ENCODE measurements around the gene KDM2A. TPM values are rescaled to one million over a fixed set of nuclear protein-coding genes. Genes with fewer than 3 reads are reported as not detected.

KDM2A gene
- total and polyA plus RNA-seq, 2 donors (not counting 1 experiment from before 2014, with no cell fraction given), result 132 to 229 TPM

DNA sequence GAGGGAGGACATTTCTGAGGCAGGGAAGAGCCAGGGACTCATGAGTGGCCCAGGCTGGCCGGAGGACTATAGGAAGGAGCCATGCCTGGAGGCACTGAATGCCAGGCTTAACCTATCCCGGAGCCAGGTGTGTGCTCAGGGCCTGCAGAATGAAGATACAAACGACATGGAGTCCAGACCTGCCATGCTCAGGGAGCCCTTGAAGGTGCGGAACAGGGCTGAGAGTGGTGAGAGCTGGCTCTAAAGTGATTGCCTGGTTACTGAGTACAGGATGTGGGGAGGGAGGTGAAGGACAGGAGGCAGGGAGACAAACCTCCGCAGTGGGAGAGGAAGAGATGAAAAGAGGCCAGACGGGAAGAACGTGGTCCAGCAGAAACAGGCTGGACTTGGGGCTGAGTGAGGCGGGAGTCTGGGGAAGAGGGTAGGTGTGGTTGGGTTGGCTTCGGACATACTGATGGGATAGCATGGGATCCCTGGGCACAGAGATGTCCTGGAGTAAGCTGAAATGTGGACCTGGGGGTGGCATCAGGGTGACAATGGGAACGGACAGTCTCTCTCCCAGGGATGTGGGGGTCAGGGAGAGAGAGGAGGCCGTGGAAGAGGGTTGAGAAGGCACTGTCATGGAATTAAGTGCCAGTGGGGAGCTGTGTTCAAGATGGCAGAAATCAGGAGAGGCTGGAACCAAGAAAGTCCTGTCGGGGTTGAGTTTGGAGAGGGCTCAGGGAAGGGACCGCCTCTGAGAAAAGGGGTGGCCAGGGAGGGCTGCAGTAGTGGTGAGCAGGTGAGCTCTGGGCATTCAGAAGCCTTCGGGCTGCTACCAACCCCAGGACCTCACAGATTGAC lies 168.5 kb downstream of the KDM2A start:
- Mint-ChIP-seq H3K27ac (peak overlapping the region; percentile 97), H3K4me3 (peak overlapping the region; percentile 76), H3K27me3 (no peaks in the 10 kb centered on the region), H3K9me3 (ENCODE audit: insufficient read depth) (no peaks in the 10 kb centered on the region), H3K4me1 (peaks cover 38% of the 10 kb centered on the region)
- DNase-seq (no peak), ATAC-seq (ENCODE audit: low read depth) (no peak)
- Histone ChIP-seq H3K4me3 (ENCODE audit: control extremely low read depth in 1 of 5, extremely low read depth in 1 of 5, insufficient read depth in 1 of 5, low read depth in 2 of 5, low read length in 4 of 5) (peak overlapping the region; percentile 16 to 86 (median 79)), H3K27me3 (replicated peaks in 1 of 4; ENCODE audit: control extremely low read depth in 1 of 4, control insufficient read depth in 3 of 4, insufficient read depth in 4 of 4, low read length in 3 of 4) (no peaks in the 10 kb centered on the region), H3K27ac (ENCODE audit: low read length in 2 of 2) (peak overlapping the region; percentile 86 to 92), H3K36me3 (replicated peaks in 1 of 2; ENCODE audit: control extremely low read depth in 1 of 2, control insufficient read depth in 1 of 2, extremely low read depth in 1 of 2, insufficient read depth in 2 of 2, low read length in 1 of 2) (peaks cover 2 to 72% of the 10 kb centered on the region in 2 experiments), H3K4me2 (replicated peaks; ENCODE audit: low read depth, low read length, poor library complexity, severe bottlenecking) (peak overlapping the region; percentile 100), H3K79me2 (ENCODE audit: control insufficient read depth, insufficient read depth, low read length) (peaks cover 55% of the 10 kb centered on the region), H4K20me1 (ENCODE audit: control insufficient read depth, insufficient read depth, low read length, poor library complexity, severe bottlenecking) (peaks cover 44% of the 10 kb centered on the region), H3K4me1 (ENCODE audit: control insufficient read depth in 2 of 2, insufficient read depth in 2 of 2, low read length in 2 of 2) (peaks cover 38 to 51% of the 10 kb centered on the region in 2 donors), H3K9ac (ENCODE audit: low read length) (peak overlapping the region; percentile 92), H2AFZ (ENCODE audit: insufficient read depth, low read depth, low read length, poor library complexity, severe bottlenecking) (peak overlapping the region; percentile 84), H3K9me3 (ENCODE audit: control extremely low read depth in 1 of 3, control insufficient read depth in 2 of 3, insufficient read depth in 1 of 3, low read length in 2 of 3) (no peaks in the 10 kb centered on the region)
- POLR2A ChIA-PET, result interaction anchor here (1.0 to 4.0 kb wide), 12 partner anchors 9 to 195 kb away, joined by 3 to 131 read pairs (median 10); partner anchors contain the start of genes AIP, CLCF1, GRK2 and POLD4
- CTCF ChIA-PET, result interaction anchor here (1.0 to 4.3 kb wide), 10 partner anchors 10 to 174 kb away, joined by 3 to 35 read pairs (median 17); partner anchors contain the start of gene GRK2
- no peak for TF ChIP-seq EZH2 (IDR thresholded peaks at IDR 0.05; ENCODE audit: borderline replicate concordance, insufficient read depth, low read depth, low read length, poor library complexity, severe bottlenecking)
- TF ChIP-seq, protein P1, sequence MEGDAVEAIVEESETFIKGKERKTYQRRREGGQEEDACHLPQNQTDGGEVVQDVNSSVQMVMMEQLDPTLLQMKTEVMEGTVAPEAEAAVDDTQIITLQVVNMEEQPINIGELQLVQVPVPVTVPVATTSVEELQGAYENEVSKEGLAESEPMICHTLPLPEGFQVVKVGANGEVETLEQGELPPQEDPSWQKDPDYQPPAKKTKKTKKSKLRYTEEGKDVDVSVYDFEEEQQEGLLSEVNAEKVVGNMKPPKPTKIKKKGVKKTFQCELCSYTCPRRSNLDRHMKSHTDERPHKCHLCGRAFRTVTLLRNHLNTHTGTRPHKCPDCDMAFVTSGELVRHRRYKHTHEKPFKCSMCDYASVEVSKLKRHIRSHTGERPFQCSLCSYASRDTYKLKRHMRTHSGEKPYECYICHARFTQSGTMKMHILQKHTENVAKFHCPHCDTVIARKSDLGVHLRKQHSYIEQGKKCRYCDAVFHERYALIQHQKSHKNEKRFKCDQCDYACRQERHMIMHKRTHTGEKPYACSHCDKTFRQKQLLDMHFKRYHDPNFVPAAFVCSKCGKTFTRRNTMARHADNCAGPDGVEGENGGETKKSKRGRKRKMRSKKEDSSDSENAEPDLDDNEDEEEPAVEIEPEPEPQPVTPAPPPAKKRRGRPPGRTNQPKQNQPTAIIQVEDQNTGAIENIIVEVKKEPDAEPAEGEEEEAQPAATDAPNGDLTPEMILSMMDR (IDR thresholded peaks at IDR 0.05), result no peak
- intact Hi-C loops (cut with micrococcal nuclease), result loop anchor here (1.0 to 5.0 kb wide), 5 partner anchors 10 to 217 kb away; partner anchors contain the start of gene PITPNM1
- WGBS (ENCODE audit: insufficient coverage), result 51% methylated on average over 14 of the region's 14 CpGs

DNA sequence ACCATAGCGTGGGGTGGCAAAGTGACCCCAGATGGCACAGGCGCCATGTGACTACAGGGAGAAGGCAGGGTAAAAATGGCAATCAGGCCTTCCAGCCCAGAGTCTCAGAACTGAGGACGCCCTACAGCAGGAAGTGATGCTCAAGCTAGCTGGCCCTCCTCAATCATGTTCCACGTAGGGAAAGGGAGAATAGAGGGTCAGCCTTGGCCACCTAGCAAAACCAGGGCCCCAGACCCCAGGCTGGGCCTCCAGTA lies 169.1 kb downstream of the KDM2A start:
- Mint-ChIP-seq H3K4me1 (peaks cover 43% of the 10 kb centered on the region), H3K27me3 (no peaks in the 10 kb centered on the region), H3K27ac (peak overlapping the region; percentile 97), H3K4me3 (peak overlapping the region; percentile 76), H3K9me3 (ENCODE audit: insufficient read depth) (no peaks in the 10 kb centered on the region)
- H3K79me2 ChIP-seq (ENCODE audit: control insufficient read depth, insufficient read depth, low read length), result peaks cover 49% of the 10 kb centered on the region
- H3K36me3 ChIP-seq (replicated peaks in 1 of 2; ENCODE audit: control extremely low read depth in 1 of 2, control insufficient read depth in 1 of 2, extremely low read depth in 1 of 2, insufficient read depth in 2 of 2, low read length in 1 of 2), result peaks cover 2 to 69% of the 10 kb centered on the region in 2 experiments
- H3K27ac ChIP-seq (ENCODE audit: low read length in 2 of 2), result peak overlapping the region; percentile 86 to 92
- H3K4me2 ChIP-seq (replicated peaks; ENCODE audit: low read depth, low read length, poor library complexity, severe bottlenecking), result peak overlapping the region; percentile 100
- no peaks in the 10 kb centered on the region for H3K27me3 ChIP-seq (replicated peaks in 1 of 4; ENCODE audit: control extremely low read depth in 1 of 4, control insufficient read depth in 3 of 4, insufficient read depth in 4 of 4, low read length in 3 of 4)
- peak overlapping the region; percentile 16 to 86 (median 79) for H3K4me3 ChIP-seq (ENCODE audit: control extremely low read depth in 1 of 5, extremely low read depth in 1 of 5, insufficient read depth in 1 of 5, low read depth in 2 of 5, low read length in 4 of 5)
- 10% methylated on average over 3 of the region's 4 CpGs for WGBS (ENCODE audit: insufficient coverage)
- ChIA-PET POLR2A (interaction anchor here (1.0 to 4.0 kb wide), 13 partner anchors 8 to 195 kb away, joined by 3 to 131 read pairs (median 10); partner anchors contain the start of genes AIP, CLCF1, GRK2 and POLD4), CTCF (interaction anchor here (1.0 to 4.3 kb wide), 10 partner anchors 11 to 175 kb away, joined by 3 to 35 read pairs (median 17); partner anchors contain the start of gene GRK2)
- peaks cover 38% of the 10 kb centered on the region for H4K20me1 ChIP-seq (ENCODE audit: control insufficient read depth, insufficient read depth, low read length, poor library complexity, severe bottlenecking)
- H2AFZ ChIP-seq (ENCODE audit: insufficient read depth, low read depth, low read length, poor library complexity, severe bottlenecking), result peak overlapping the region; percentile 84
- no peak for ATAC-seq (ENCODE audit: low read depth)
- no peaks in the 10 kb centered on the region for H3K9me3 ChIP-seq (ENCODE audit: control extremely low read depth in 1 of 3, control insufficient read depth in 2 of 3, insufficient read depth in 1 of 3, low read length in 2 of 3)
- H3K4me1 ChIP-seq (ENCODE audit: control insufficient read depth in 2 of 2, insufficient read depth in 2 of 2, low read length in 2 of 2), result peaks cover 43 to 52% of the 10 kb centered on the region in 2 donors
- TF ChIP-seq, protein P1 (IDR thresholded peaks at IDR 0.05), result no peak
- no peak for DNase-seq
- intact Hi-C loops (cut with micrococcal nuclease), result loop anchor here (1.0 to 5.0 kb wide), 5 partner anchors 11 to 217 kb away; partner anchors contain the start of gene PITPNM1
- H3K9ac ChIP-seq (ENCODE audit: low read length), result peak overlapping the region; percentile 92

Measured in B cell (primary cell).